ENCODE results near the gene ALDH3B1. TPM values are rescaled to one million over a fixed set of nuclear protein-coding genes. Genes with fewer than 3 reads are reported as not detected.

ALDH3B1 gene
- total RNA-seq, 1 experiment from 2014 or later = 64.8 TPM

- DNase-seq (ENCODE audit: low spot score) = no peak
Measured at GRCh38 chr11:67997475-67997921, 12.6 kb upstream of the ALDH3B1 start.

- DNase-seq (ENCODE audit: low spot score) = no peak
Measured at GRCh38 chr11:67998150-67999045, 11.7 kb upstream of the ALDH3B1 start.

DNA sequence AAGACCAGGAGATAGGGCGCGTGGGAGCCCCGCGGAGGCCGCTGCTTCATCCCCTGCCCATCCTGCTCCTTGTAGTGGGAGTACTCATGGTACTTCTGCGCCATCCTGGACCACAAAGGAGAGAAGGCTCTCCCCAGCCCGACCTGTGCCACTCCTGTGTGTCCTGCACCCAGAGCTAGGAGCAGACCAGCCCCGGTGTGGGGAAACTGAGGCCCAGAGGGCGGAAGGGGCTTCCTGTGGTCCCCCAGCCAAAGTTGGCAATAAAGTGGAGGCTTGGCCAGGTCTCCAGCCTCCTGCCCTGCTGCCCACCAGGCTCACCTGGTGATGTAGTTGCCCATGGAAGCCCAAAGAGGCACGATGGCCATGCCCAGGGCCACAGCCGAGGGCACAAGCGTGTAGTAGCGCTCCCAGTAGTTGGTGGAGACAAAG lies 10.9 kb upstream of the ALDH3B1 start:
- no peak for DNase-seq (ENCODE audit: low spot score)

DNA sequence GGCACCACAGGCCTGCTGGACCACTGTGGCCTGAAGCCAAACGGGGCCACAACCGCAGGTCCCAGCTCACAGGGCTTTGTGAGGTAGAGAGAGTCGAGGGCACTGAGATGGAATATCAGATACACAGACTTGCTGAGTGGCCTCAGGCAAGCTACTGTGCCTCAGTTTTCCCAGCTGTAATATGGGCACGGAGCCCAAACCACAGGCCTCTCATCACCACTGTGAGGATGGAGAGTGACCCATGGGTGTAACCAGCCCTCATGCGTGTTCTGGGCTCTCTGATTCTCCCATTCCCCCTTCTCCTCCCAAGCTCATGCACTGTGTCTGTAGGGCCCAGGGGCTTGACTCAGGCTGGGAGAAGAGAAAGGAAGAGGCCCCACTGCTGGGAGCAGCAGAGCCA lies 10.4 kb upstream of the ALDH3B1 start:
- DNase-seq (ENCODE audit: low spot score) = no peak

DNA sequence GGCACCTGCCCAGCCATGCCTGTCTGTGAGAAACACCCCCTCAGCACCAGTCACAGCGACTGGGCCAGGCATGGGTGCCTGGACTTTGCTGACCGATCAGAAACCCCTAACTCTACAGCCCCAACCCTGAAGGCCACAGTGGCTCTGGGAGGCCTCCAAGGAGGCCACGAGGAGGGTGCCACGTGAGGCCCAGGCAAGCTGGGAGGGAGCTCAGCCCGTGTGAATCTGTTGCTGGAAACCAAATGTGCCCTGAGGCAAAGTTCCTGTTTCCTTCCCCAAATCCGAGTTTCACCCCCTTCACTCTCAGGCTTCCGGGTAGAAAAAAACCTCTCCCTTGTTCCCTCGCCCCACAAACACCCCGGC lies 7.6 kb upstream of the ALDH3B1 start:
- DNase-seq (ENCODE audit: low spot score) = no peak

DNA sequence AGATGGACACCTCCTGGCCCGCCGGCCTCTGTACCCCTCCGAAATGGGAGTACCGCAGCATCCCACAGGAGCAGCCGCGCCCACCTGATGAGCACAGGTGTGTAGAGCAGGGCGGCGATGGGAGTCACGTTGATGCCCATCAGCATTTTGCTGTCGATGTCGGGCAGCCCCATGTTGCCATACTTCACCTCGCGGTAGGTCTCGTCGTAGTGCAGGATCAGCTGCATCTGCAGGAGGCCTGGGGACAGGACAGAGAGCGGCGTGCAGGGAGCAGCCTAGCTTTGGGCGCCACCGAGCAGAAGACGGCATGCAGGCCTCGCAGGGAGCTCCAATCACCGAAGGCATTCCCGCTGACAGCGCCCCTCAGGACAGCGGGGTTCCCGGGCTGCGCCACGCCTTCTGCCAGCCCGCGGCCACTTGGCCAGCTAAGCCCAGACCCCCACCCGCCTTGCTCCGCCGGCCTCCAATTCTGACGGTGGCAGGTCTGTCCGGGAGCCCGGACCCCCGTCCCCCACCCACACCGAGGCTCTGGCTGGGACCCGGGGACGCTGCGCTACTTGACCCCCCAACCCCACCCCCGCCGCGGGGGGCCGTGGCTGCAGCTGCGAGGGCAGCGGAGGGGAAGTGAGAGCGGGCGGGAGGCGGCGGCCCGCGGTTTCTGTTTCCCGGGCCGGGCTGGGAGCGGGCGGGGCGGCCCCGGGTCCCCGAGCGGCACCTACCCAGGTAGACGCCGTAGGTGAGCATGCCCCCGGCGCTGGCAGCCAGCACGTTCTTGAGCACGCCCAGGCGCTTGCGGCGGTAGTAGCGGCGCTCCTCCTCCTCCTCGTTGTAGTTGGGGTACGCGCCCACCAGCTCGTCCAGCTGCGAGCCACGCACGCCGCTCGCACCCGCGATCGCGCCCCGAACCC lies 6.9 kb upstream of the ALDH3B1 start:
- no peak for DNase-seq (ENCODE audit: low spot score)

DNA sequence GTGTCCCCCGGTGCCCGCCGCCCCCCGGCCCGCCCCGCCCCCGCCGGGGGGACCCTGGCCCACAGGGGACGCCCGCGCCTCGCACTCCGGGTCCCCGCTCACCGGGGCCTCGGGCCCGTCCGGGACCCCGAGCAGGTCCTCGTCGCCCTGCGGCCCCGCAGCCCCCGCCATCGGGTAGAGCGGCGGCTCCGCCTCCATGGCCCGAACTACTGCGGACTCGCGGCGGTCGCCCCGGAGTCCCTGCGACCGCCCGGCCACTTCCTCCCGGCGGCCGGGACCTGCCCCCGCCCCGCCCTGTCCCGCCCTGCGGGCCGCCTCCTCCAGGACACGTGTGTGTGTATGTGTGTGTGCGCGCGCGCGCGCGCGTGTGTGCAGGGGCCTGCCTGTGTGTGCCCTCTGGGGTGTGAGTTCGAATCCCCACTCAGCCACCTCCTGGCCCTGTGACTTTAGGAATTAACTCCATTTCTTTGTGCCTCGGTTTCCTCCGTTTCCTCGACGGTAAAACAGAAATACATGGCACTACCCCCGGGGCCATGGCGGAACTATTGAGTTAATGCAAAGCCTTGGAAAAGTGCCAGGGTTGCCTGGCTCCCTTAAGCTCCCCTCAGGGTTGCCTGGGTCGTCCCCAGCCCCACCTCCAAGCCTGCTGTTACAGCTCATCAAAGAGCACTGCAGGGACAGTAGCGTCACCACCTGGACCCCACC lies 6.1 kb upstream of the ALDH3B1 start, which contains the start of gene UNC93B1:
Gene UNC93B1, minus strand, starts transcription at position 252 of the 705 bp plus-strand sequence. Its CDS starts 54 bp downstream, at position 198.
- DNase-seq (ENCODE audit: low spot score) = peak; percentile 53

DNA sequence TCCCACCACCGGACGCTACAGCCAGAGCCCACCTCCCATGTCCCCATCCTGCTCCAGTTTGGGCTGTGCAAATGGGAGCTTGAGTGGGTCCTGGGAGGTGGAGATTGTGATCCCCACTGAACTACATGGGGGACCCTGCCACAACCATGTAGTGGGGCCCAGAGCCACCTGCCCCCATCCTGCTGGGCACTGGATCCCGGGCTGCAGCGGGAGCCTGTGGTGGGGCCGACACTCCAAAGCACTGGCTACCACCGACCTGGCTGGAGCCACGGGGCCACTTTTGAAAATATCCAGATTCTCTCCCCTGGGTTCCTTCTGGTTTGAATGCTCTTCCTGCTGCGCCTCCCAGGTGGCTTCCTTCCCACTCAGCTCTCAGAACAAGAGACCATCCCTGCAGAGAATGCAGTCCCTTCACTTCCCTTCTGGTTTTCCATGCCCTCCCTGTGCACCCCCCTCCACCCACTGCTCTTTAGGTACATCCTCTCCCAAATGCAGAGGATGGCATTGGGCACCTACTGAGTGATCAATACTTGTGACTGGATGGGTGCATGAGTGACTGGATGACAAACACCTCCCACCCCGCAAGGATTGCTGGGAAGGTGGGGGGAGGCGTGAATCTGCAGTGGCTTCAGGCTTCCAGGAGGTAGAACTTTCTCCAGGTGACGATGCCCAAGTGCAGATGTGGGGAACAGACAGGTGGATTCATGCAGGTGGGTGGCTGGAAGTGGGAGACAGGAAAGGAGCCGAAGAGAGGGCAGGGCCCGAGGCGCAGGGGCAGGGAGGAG lies 5.4 kb upstream of the ALDH3B1 start:
- no peak for DNase-seq (ENCODE audit: low spot score)

GRCh38 chr11:68006606-68007166 lies 3.4 kb upstream of the ALDH3B1 start:
- DNase-seq (ENCODE audit: low spot score) = no peak

DNA sequence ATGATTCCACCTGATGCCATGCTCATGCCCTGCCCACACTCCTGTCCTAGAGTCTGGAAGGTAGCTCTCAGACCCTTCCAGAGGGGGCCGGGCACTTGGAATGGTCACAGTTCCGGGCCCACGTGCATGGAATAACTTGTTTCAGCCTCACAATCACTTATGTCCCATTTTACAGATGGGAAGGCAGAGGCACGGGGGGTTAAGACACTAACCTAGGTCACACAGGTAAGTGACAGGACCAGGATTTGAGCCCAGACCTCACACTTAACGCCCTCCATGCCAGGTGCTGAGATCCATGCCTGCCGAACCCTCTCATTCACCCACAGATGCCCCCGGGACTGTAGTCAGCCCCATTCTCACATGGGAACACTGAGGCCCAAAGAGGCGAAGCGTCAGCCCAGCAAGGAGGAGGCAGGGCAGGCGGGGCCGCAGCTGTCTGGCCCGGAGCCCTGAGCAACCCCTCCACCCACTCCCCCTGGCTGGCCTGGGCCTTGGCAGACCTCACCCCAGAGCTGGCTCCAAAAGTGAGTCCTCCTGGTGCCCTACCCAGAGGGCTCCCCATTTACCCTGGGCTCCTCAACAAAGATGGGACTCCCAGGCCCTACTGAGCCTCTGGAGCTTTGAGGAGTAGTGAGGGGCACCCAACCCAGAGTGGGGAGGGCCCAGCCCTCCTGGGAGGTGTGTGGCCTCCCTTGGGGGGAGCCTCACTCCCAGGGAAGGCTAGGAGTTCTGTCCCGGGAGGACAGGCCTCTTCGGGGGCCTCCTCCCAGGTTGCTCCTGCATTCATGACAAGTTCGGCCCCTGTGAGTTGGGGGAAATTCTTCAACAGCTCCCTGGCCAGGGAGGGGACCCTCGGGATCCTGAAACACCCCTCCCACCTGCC lies 2.4 kb upstream of the ALDH3B1 start:
- DNase-seq (ENCODE audit: low spot score) = no peak

GRCh38 chr11:68008381-68009337 lies 1.5 kb upstream of the ALDH3B1 start:
- DNase-seq (ENCODE audit: low spot score) = no peak

GRCh38 chr11:68009391-68010089 lies 587 bp upstream of the ALDH3B1 start:
- peak; percentile 78 for DNase-seq (ENCODE audit: low spot score)

DNA sequence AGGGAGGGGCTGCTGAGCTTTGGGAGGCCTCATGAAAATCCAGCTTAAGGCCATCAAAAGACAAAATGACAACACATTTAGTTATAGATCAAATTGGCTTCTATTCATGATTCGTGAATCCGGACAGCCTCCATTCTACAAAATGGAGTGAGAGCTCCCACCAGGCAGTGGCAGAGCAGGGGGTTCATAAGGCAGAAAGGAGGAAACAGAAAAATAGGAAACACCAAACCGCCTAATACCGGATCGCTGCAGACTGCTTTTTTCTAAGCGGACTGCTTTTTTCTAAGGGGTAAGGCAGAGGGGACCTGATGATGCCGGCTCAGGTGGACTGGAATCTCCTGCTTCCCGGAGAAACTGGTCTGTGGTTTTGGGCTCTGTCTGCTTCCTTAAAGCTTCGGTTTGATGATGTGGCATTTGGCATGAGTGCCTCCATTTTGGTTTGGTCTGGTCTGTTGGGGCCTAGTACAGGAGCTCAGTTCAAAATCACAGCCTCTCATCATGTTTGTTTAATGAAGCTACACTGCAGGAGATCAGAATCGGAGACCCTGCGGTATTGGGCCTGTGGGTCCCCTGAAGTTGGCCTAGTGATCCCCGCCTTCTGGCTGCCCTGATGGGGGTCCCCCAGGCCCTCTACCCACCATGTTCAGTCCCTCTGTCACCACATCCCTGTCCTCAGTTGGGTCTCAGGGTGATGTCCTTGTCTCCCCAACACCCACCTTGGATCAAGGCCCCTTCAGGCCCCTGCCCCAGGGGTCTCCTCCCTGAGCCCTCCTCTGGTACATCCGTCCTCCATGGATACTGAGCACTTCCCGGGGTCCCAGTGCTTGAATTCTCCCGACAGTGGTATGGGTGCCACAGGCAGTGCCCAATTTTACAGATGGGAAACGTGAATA lies 1.2 kb downstream of the ALDH3B1 start:
- DNase-seq (ENCODE audit: low spot score) = no peak

DNA sequence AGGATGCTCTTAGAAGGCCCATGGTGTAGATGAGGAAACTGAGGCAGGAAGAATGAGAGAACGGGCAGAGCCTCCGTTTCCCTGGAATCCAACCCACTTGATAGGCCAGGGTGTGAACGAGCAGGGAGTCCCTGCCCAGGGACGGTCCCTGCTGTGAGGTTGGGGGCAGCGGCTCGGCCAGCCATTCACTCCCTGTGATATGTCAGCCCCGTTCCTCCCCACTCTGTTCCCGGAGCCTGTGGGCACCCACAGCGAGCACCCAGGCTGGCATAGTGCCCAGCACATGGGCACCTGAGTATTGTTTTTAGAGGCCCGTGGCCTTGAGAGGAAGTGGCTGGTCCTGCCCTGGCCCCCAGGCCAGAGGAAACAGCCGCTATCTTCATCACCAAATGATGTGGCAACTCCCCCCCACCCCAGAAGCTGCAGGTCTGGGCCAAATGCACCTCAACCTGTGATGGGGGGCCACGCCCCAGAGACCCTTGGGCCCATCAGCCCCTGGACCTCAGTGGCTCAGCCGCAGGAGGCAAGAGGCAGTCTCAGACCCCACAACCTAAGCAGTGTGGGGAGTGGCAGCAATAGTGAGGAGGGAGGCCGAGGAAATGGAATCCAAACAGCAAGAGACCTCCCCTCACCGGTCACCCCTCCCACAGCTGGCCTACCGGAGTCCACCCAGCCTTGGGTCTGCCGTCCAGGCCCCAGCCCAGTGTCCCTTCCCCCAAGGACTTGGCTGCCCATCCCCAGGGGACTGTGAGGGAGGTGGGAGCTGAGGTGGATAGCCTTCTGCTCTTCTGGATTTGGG lies 2.1 kb downstream of the ALDH3B1 start:
- DNase-seq (ENCODE audit: low spot score) = peak; percentile 55

GRCh38 chr11:68012843-68013610 lies 2.9 kb downstream of the ALDH3B1 start:
- peak; percentile 97 for DNase-seq (ENCODE audit: low spot score)
